SK-N-SH treated with all-trans-retinoic acid at 6 μM for 48 hours (cell line): ENCODE results near the gene ADAM19.
"Not testable (repeated sequence)": the region's sequence is repeated elsewhere in the genome, so short reads cannot be mapped to it uniquely, and the experiment has no call there.

Source experiments
- ATAC-seq: fragments of 200-7000 bp; cut with Tn5 transposase; 3 replicates; pipeline ENCODE4 v1.9.1; 2020; ENCODE audit warnings: mild to moderate bottlenecking, moderate library complexity
- ARNTL ChIP-seq: fragments of 450-650 bp; formaldehyde crosslinking; IDR thresholded peaks from 2 replicates; pipeline ENCODE4 v1.5.0; 2020; ENCODE audit warnings: low read depth, mild to moderate bottlenecking, moderate library complexity, borderline replicate concordance
- BACH2 ChIP-seq: fragments of 250-450 bp; sonication (Bioruptor Pico); IDR thresholded peaks from 2 replicates; pipeline ENCODE4 v1.9.0; 2021; ENCODE audit warnings: mild to moderate bottlenecking, borderline replicate concordance
- CREB5 ChIP-seq: fragments of 250-450 bp; sonication (Bioruptor Pico); IDR thresholded peaks from 2 replicates; pipeline ENCODE4 v1.5.1; 2020; ENCODE audit warnings: low read depth, mild to moderate bottlenecking, moderate library complexity
- CSDC2 ChIP-seq: fragments of 250-450 bp; sonication (Bioruptor Pico); IDR thresholded peaks from 2 replicates; pipeline ENCODE4 v1.5.0; 2020; ENCODE audit warnings: mild to moderate bottlenecking, moderate library complexity
- CSRNP3 ChIP-seq: fragments of 250-450 bp; sonication (Bioruptor Pico); IDR thresholded peaks from 2 replicates; pipeline ENCODE4 v1.5.1; 2021; ENCODE audit warnings: mild to moderate bottlenecking, moderate library complexity
- ESRRG ChIP-seq: fragments of 250-450 bp; sonication (Bioruptor Pico); IDR thresholded peaks from 2 replicates; pipeline ENCODE4 v1.6.1; 2021; ENCODE audit warnings: mild to moderate bottlenecking
- GLIS3 ChIP-seq: fragments of 250-450 bp; sonication (Bioruptor Pico); IDR thresholded peaks from 2 replicates; pipeline ENCODE4 v1.5.0; 2020; ENCODE audit warnings: mild to moderate bottlenecking, moderate library complexity
- ISL1 ChIP-seq: fragments of 250-450 bp; sonication (Bioruptor Pico); IDR thresholded peaks from 2 replicates; pipeline ENCODE4 v2.1.2; 2022; ENCODE audit warnings: mild to moderate bottlenecking, moderate library complexity
- OSR1 ChIP-seq: fragments of 250-450 bp; sonication (Bioruptor Pico); IDR thresholded peaks from 2 replicates; pipeline ENCODE4 v1.8.0; 2022; ENCODE audit warnings: moderate library complexity, mild to moderate bottlenecking, inconsistent platforms
- PATZ1 ChIP-seq: fragments of 250-450 bp; sonication (Bioruptor Pico); IDR thresholded peaks from 2 replicates; pipeline ENCODE4 v1.8.0; 2020; ENCODE audit warnings: mild to moderate bottlenecking, moderate library complexity, borderline replicate concordance
- POU6F1 ChIP-seq: fragments of 250-450 bp; sonication (Bioruptor Pico); IDR thresholded peaks from 2 replicates; pipeline ENCODE4 v1.8.0; 2021; ENCODE audit warnings: low read depth, mild to moderate bottlenecking, moderate library complexity, borderline replicate concordance
- PPARA ChIP-seq: fragments of 250-450 bp; sonication (Bioruptor Pico); IDR thresholded peaks from 2 replicates; pipeline ENCODE4 v1.5.0; 2020; ENCODE audit warnings: mild to moderate bottlenecking, borderline replicate concordance
- RARB ChIP-seq: fragments of 250-450 bp; sonication (Bioruptor Pico); IDR thresholded peaks from 2 replicates; pipeline ENCODE4 v1.8.0; 2021; ENCODE audit warnings: mild to moderate bottlenecking, moderate library complexity
- SNAI2 ChIP-seq: fragments of 250-450 bp; sonication (Bioruptor Pico); IDR thresholded peaks from 2 replicates; pipeline ENCODE4 v1.5.0; 2020; ENCODE audit warnings: mild to moderate bottlenecking, moderate library complexity
- TCF4 ChIP-seq: fragments of 250-450 bp; sonication (Bioruptor Pico); IDR thresholded peaks from 2 replicates; pipeline ENCODE4 v1.8.0; 2021; ENCODE audit warnings: mild to moderate bottlenecking, moderate library complexity, borderline replicate concordance
- TOX ChIP-seq: fragments of 250-450 bp; sonication (Bioruptor Pico); IDR thresholded peaks from 2 replicates; pipeline ENCODE4 v1.8.0; 2021; ENCODE audit warnings: mild to moderate bottlenecking, moderate library complexity, borderline replicate concordance
- ZC3H10 ChIP-seq: fragments of 250-450 bp; sonication (Bioruptor Pico); IDR thresholded peaks from 2 replicates; pipeline ENCODE4 v1.5.1; 2021; ENCODE audit warnings: mild to moderate bottlenecking, moderate library complexity
- ZFP3 ChIP-seq: fragments of 250-450 bp; sonication (Bioruptor Pico); IDR thresholded peaks from 2 replicates; pipeline ENCODE4 v1.5.0; 2020; ENCODE audit warnings: mild to moderate bottlenecking, moderate library complexity
- ZFP30 ChIP-seq: fragments of 450-650 bp; formaldehyde crosslinking; IDR thresholded peaks from 2 replicates; pipeline ENCODE4 v1.5.0; 2022; ENCODE audit warnings: mild to moderate bottlenecking, moderate library complexity
- ZNF565 ChIP-seq: fragments of 450-650 bp; formaldehyde crosslinking; conservative IDR thresholded peaks from 2 replicates; pipeline ENCODE4 v1.5.0; 2020; ENCODE audit warnings: low read depth, mild to moderate bottlenecking, moderate library complexity
- ZNF70 ChIP-seq: fragments of 450-650 bp; formaldehyde crosslinking; IDR thresholded peaks from 2 replicates; pipeline ENCODE4 v1.5.0; 2020; ENCODE audit warnings: mild to moderate bottlenecking, moderate library complexity
- ZNF8 ChIP-seq: fragments of 450-650 bp; formaldehyde crosslinking; IDR thresholded peaks from 2 replicates; pipeline ENCODE4 v1.5.0; 2020; ENCODE audit warnings: mild to moderate bottlenecking, moderate library complexity

The ADAM19 gene

GRCh38 chr5:157443041-157443549 lies 132.5 kb downstream of the ADAM19 start (continued):
- TF ChIP-seq TCF4 (CRISPR knock-in tag) (peak; percentile 53), RARB (no peak), PPARA (CRISPR knock-in tag) (no peak), ZFP30 (CRISPR knock-in tag) (no peak), ARNTL (CRISPR knock-in tag) (no peak), ZNF8 (CRISPR knock-in tag) (no peak), ESRRG (CRISPR knock-in tag) (no peak), ZNF70 (CRISPR knock-in tag) (no peak), ZNF565 (CRISPR knock-in tag) (no peak), PATZ1 (no peak), OSR1 (no peak), ZC3H10 (CRISPR knock-in tag) (no peak), ISL1 (CRISPR knock-in tag) (peak; percentile 50; the same call in 1 of the 2 replicates), ZFP3 (0 out of 2 replicates have a peak, but pooled peaks have one; percentile 24), GLIS3 (CRISPR knock-in tag) (no peak)

- TF ChIP-seq ZFP30 (CRISPR knock-in tag) = no peak
- no peak for TF ChIP-seq ZNF8 (CRISPR knock-in tag)
- TF ChIP-seq PATZ1 = no peak
- no peak for TF ChIP-seq ZFP3
- TF ChIP-seq ZNF565 (CRISPR knock-in tag) = no peak
- TF ChIP-seq GLIS3 (CRISPR knock-in tag) = no peak
- no peak for TF ChIP-seq BACH2
- no peak for TF ChIP-seq SNAI2
- no peak for TF ChIP-seq CREB5
- no peak for TF ChIP-seq POU6F1
- TF ChIP-seq ZNF70 (CRISPR knock-in tag) = no peak
- TF ChIP-seq OSR1 = no peak
- no peak for TF ChIP-seq ZC3H10 (CRISPR knock-in tag)
- no peak for TF ChIP-seq ISL1 (CRISPR knock-in tag)
- TF ChIP-seq CSDC2 (CRISPR knock-in tag) = no peak
- TF ChIP-seq, all 23 proteins: peak for 0
- ATAC-seq = no peak
Observed at GRCh38 chr5:157434096-157434495, 141.5 kb downstream of the ADAM19 start.

GRCh38 chr5:157431544-157432200 lies 143.9 kb downstream of the ADAM19 start:
- TF ChIP-seq CSDC2 (CRISPR knock-in tag) (no peak), POU6F1 (no peak), PPARA (CRISPR knock-in tag) (no peak), TOX (CRISPR knock-in tag) (no peak), CSRNP3 (CRISPR knock-in tag) (no peak), ZNF8 (CRISPR knock-in tag) (no peak), ZC3H10 (CRISPR knock-in tag) (no peak), GLIS3 (CRISPR knock-in tag) (no peak), CREB5 (no peak), BACH2 (no peak), ZFP30 (CRISPR knock-in tag) (no peak)
- ATAC-seq = peak; percentile 95

- ATAC-seq = not testable (repeated sequence)
Observed at GRCh38 chr5:157429920-157430319, 145.7 kb downstream of the ADAM19 start.
